BLaER1 treated with 17β-estradiol and CSF1 and Interleukin-3, amounts not matched to agents 10 nM and 100 nM (cell line): ENCODE measurements around the gene ZNF593OS.

ENCODE experiments used
- H3K27ac ChIP-seq, 11 experiments: shearing (Covaris generic); formaldehyde crosslinking; 2 replicates each; pipeline ENCODE4 v1.8.1; 2022
- H3K27me3 ChIP-seq, 11 experiments: shearing (Covaris generic); formaldehyde crosslinking; 2 replicates each; pipeline ENCODE4 v1.8.1; 2022
- H3K36me3 ChIP-seq, 11 experiments: shearing (Covaris generic); formaldehyde crosslinking; 2 replicates each; pipeline ENCODE4 v1.8.1; 2022
- H3K4me1 ChIP-seq, 10 experiments: shearing (Covaris generic); formaldehyde crosslinking; 2 replicates each; pipeline ENCODE4 v1.8.1; 2022
- H3K4me2 ChIP-seq, 11 experiments: shearing (Covaris generic); formaldehyde crosslinking; 2 replicates each; pipeline ENCODE4 v1.8.1; 2022
- H3K4me3 ChIP-seq, 10 experiments: shearing (Covaris generic); formaldehyde crosslinking; 2 replicates each; pipeline ENCODE4 v1.8.1; 2022
- H3K9ac ChIP-seq, 11 experiments: shearing (Covaris generic); formaldehyde crosslinking; 2 replicates each; pipeline ENCODE4 v1.8.1; 2022
- H3K9me3 ChIP-seq, 11 experiments: shearing (Covaris generic); formaldehyde crosslinking; replicated peaks in 1 of 11; 2 replicates each; pipeline ENCODE4 v1.8.1; 2022
- H4K20me1 ChIP-seq, 11 experiments: shearing (Covaris generic); formaldehyde crosslinking; 2 replicates each; pipeline ENCODE4 v1.8.1; 2022
- Cebpa-rat ChIP-seq, 11 experiments: shearing (Covaris generic); IDR thresholded peaks; 2 replicates each; pipeline ENCODE4 v1.8.1; 2022

Gene ZNF593OS

DNA sequence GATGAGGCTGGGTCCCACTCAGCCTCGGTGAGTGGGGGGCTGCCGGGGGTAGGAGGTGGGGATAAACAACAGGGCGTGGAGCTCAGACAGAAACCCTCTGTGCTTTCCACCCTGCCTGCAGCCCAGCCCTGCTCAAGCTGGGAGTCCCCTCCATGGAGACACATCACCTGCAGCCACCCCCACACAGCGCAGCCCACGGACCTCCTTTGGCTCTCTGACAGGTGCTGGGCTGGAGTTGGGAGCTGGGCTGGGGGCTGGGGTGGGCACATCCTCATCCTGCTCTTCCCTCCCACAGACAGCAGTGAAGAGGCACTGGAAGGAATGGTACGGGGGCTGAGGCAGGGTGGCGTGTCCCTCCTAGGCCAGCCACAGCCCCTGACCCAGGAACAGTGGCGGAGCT lies 16.8 kb upstream of the ZNF593OS start:
- no peak overlapping the region for H3K4me2 ChIP-seq
- H3K36me3 ChIP-seq: no peaks in the 10 kb centered on the region
- no peak overlapping the region for H3K4me3 ChIP-seq
- no peak for TF ChIP-seq Cebpa-rat (IDR thresholded peaks at IDR 0.05)
- H3K4me1 ChIP-seq: peaks cover 0 to 13% (median 11%) of the 10 kb centered on the region in 10 experiments; a peak in 13 of 20 replicates
- no peak overlapping the region for H3K9ac ChIP-seq
- H3K27ac ChIP-seq: no peak overlapping the region
- no peaks in the 10 kb centered on the region for H3K9me3 ChIP-seq
- H3K27me3 ChIP-seq: no peaks in the 10 kb centered on the region
- H4K20me1 ChIP-seq: no peaks in the 10 kb centered on the region; a peak in 1 of 22 replicates

DNA sequence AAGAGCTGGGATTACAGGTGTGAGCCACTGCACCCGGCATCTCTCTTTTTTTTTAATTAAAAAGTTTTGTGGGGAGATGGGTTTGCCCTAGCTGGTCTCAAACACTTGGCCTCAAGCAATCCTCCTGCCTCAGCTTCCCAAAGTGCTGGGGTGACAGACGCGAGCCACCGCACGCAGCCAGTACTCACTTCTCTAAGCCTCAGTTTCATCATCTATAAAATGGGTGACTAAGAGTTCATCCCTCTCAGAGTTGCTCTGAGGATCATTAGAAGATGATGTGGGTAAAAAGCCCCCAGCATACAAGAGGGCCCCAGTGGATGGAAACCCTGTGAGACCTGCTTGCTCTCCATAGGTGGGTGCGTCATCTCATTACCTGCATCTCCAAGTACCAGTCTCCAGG lies 16.2 kb upstream of the ZNF593OS start:
- Histone ChIP-seq H3K36me3 (no peaks in the 10 kb centered on the region), H3K4me1 (peaks cover 0 to 13% (median 11%) of the 10 kb centered on the region in 10 experiments; a peak in 13 of 20 replicates), H3K27ac (no peak overlapping the region), H3K4me3 (no peak overlapping the region), H4K20me1 (no peaks in the 10 kb centered on the region; a peak in 1 of 22 replicates), H3K9me3 (no peaks in the 10 kb centered on the region), H3K9ac (no peak overlapping the region), H3K27me3 (no peaks in the 10 kb centered on the region), H3K4me2 (no peak overlapping the region)
- no peak for TF ChIP-seq Cebpa-rat (IDR thresholded peaks at IDR 0.05)

DNA sequence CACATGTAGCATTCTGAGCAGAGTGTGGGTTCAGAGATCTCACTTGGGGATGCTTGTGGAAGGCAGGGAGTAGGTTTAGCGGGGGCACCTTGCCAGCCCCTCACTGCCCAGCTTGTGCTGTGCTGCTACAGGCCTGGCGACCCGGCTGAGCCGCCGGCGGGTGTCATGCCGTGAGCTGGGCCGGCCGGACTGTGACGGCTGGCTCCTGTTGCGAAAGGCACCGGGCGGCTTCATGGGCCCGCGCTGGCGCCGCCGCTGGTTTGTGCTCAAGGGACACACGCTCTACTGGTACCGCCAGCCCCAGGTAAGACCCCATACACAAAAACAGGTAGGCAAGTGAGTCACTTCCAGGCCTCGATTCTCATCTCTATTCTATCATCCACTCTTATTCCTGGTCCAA lies 13.3 kb upstream of the ZNF593OS start:
- no peak overlapping the region for H3K27ac ChIP-seq
- no peaks in the 10 kb centered on the region for H3K36me3 ChIP-seq
- no peak overlapping the region for H3K9ac ChIP-seq
- no peak overlapping the region for H3K4me2 ChIP-seq
- H3K27me3 ChIP-seq: no peaks in the 10 kb centered on the region
- no peak overlapping the region for H3K4me3 ChIP-seq
- no peaks in the 10 kb centered on the region; a peak in 1 of 22 replicates for H4K20me1 ChIP-seq
- H3K4me1 ChIP-seq: no peaks in the 10 kb centered on the region
- no peaks in the 10 kb centered on the region for H3K9me3 ChIP-seq
- TF ChIP-seq Cebpa-rat (IDR thresholded peaks at IDR 0.05): no peak

DNA sequence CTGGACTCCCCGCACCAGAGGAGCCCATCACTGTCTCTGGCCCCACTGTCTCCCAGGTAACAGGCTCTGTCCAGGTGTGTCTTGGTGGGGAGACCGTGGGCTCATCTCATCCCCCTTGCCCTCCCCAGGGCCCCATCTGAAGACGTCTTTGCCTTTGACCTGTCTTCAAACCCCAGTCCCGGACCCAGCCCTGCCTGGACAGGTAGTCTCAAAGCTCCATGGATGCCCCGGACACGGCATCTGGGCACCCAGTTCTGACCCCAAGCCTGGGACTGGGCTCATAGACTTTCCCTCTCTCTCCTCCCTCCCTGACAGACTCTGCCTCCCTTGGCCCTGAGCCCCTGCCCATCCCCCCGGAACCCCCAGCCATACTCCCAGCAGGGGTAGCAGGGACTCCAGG lies 12.5 kb upstream of the ZNF593OS start:
- Histone ChIP-seq H3K27ac (no peak overlapping the region), H3K9ac (no peak overlapping the region), H3K9me3 (no peaks in the 10 kb centered on the region), H3K4me3 (no peak overlapping the region), H3K4me2 (no peak overlapping the region), H3K36me3 (no peaks in the 10 kb centered on the region), H3K4me1 (no peaks in the 10 kb centered on the region), H3K27me3 (no peaks in the 10 kb centered on the region), H4K20me1 (no peaks in the 10 kb centered on the region; a peak in 1 of 22 replicates)
- no peak for TF ChIP-seq Cebpa-rat (IDR thresholded peaks at IDR 0.05)

DNA sequence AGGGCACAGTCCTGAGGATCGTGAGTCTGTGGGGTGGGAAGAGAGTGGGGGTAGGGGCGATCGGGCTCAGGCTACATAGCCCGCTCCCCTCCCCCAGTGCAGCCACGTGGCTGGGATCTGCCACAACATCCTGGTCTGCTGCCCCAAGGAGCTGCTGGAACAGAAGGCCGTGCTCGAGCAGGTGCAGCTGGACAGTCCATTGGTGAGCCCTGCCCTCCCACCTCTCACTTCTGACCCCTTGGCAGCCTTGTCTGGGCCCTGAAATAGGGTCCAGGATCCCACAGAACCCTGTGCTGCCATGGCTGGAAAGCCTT lies 10.7 kb upstream of the ZNF593OS start:
- no peak overlapping the region for H3K4me2 ChIP-seq
- no peak for TF ChIP-seq Cebpa-rat (IDR thresholded peaks at IDR 0.05)
- H3K4me1 ChIP-seq: no peaks in the 10 kb centered on the region
- no peaks in the 10 kb centered on the region for H3K9me3 ChIP-seq
- no peak overlapping the region for H3K4me3 ChIP-seq
- no peaks in the 10 kb centered on the region for H3K36me3 ChIP-seq
- no peaks in the 10 kb centered on the region for H4K20me1 ChIP-seq
- no peak overlapping the region for H3K9ac ChIP-seq
- no peak overlapping the region for H3K27ac ChIP-seq
- no peaks in the 10 kb centered on the region for H3K27me3 ChIP-seq

DNA sequence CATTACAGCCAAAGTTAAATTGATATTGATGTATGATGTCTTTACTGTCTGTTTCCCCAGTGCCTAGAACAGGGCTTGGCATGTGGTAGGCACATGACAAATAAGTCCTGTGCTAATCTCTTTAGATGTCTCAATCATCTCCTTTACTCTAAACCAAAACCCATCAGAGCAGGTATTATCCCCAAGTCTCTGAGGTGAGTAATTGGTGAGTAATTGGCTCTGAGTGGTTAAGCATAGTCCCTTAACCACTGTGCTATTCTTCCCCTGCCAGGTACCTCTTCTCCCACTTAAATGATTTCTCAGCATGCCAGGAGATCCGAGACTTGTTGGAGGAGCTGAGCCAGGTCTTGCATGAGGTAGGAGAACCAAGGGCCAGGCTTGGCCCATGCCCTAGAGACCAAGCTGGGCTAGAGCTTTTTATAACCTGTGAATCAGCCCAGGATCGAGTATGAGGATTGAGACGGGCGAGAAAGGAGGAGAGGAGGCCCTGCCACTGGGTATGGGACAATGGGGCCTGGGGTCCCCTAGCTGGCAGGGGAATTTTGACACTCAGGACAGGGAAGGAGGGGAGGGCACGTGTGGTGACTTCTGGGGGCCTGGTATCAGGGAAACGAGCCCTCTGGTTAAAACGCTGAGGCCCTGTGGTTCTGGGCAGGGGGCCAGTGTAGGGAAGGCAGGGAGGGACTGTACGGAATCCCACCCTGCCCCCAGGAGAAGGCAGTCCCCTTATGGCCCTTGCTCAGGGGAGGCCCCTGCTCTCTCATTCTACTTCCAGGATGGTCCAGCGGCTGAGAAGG lies 10.2 kb upstream of the ZNF593OS start:
- Histone ChIP-seq H3K9me3 (no peaks in the 10 kb centered on the region), H3K36me3 (no peaks in the 10 kb centered on the region), H4K20me1 (no peaks in the 10 kb centered on the region), H3K4me3 (no peak overlapping the region), H3K4me2 (no peak overlapping the region), H3K27me3 (no peaks in the 10 kb centered on the region), H3K4me1 (no peaks in the 10 kb centered on the region), H3K9ac (no peak overlapping the region), H3K27ac (no peak overlapping the region)
- TF ChIP-seq Cebpa-rat (IDR thresholded peaks at IDR 0.05): no peak

DNA sequence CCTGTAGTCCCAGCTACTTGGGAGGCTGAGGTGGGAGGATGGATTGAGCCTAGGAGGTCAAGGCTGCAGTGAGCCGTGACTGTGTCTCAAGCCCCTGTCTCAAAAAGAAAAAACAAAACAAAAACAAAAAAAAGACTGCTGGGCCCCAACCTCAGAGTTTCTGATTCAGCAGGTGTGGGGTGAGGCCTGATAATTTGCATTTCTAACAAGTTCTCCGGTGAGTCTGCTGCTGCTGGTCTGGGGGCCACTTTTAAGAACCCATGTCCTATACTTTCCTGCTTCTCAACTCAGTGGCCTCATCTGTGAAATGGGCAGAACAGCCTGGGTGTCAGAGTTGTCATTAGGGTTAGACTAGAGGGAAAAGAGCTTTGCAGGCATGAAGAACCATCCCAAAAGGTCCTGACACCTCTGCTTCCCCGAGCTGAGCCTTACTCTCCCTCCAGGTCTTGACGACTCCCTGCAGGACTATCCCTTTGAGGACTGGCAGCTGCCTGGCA lies 8.4 kb upstream of the ZNF593OS start:
- H3K9ac ChIP-seq: no peak overlapping the region; a peak in 1 of 22 replicates
- no peaks in the 10 kb centered on the region for H3K36me3 ChIP-seq
- H3K4me2 ChIP-seq: no peak overlapping the region
- no peaks in the 10 kb centered on the region for H3K4me1 ChIP-seq
- H3K4me3 ChIP-seq: no peak overlapping the region
- H4K20me1 ChIP-seq: no peaks in the 10 kb centered on the region
- no peak for TF ChIP-seq Cebpa-rat (IDR thresholded peaks at IDR 0.05)
- H3K9me3 ChIP-seq: no peaks in the 10 kb centered on the region
- H3K27ac ChIP-seq: no peak overlapping the region
- H3K27me3 ChIP-seq: no peaks in the 10 kb centered on the region

DNA sequence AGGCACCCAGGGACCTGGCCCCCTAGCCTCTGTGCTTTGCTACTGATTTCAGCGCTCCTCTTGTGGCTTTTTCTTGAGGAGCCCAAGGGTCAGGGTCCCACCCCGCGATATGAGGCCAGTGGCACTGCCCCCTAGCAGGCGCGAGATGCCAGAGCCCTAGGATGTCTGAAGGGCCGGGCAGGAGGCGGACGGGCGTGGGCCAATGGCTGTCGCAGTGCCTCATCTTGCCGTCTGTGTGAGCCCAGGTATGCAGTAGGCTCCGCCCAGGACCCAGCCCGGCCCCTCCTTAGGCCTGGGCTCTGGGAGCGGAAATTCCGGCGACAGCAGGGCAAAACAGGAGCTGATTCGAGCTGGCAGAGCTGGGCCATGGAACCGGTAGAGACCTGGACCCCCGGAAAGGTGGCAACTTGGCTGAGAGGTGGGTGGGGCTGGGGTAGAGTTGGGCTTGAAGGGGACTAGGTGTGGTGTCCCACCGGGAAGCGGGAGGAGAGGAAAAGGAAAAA lies 5.6 kb upstream of the ZNF593OS start, which contains the start of gene CNKSR1:
TSS of gene CNKSR1 (plus strand) at position 310 of the 503 bp plus-strand sequence. CDS start at position 367, 57 bp downstream.
- no peak within 1 kb of the TSS for H3K27ac ChIP-seq
- H3K4me1 ChIP-seq: no peaks in the 10 kb centered on the region
- H3K4me3 ChIP-seq: no peak within 1 kb of the TSS
- H3K36me3 ChIP-seq: peaks cover 0 to 7% (median 1%) of the 10 kb centered on the region in 11 experiments; a peak in 6 of 22 replicates
- H3K27me3 ChIP-seq: no peaks in the 10 kb centered on the region
- no peak within 1 kb of the TSS for H3K9ac ChIP-seq
- H3K4me2 ChIP-seq: no peak within 1 kb of the TSS
- peaks cover 0 to 1% (median 0%) of the 10 kb centered on the region in 11 experiments; a peak in 2 of 22 replicates for H4K20me1 ChIP-seq
- TF ChIP-seq Cebpa-rat (IDR thresholded peaks at IDR 0.05): no peak
- H3K9me3 ChIP-seq: no peaks in the 10 kb centered on the region

DNA sequence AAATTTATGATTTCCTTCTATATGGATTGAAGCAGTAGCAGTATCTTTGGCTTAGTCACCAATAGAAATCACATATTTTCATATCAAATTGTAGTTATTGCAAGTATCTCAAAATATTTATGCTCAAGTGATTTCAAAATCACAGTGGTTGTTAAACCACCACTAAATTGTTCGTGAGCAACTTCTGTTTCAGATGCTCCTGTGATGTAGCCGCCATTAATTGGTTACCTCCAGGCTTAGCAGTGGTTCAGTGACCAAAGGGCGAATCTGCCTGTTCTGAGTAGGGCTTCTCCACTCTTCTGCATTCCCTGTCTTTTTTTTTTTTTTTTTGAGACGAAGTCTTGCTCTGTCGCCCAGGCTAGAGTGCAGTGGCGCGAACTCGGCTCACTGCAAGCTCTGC lies 3.7 kb upstream of the ZNF593OS start:
- no peak for TF ChIP-seq Cebpa-rat (IDR thresholded peaks at IDR 0.05)
- Histone ChIP-seq H3K27me3 (no peaks in the 10 kb centered on the region), H3K4me2 (no peak overlapping the region), H3K27ac (no peak overlapping the region), H3K9ac (no peak overlapping the region), H4K20me1 (peaks cover 0 to 20% (median 4%) of the 10 kb centered on the region in 11 experiments; a peak in 9 of 22 replicates), H3K4me1 (peaks cover 14 to 19% (median 15%) of the 10 kb centered on the region in 10 experiments), H3K4me3 (no peak overlapping the region), H3K9me3 (no peaks in the 10 kb centered on the region), H3K36me3 (peaks cover 0 to 24% (median 15%) of the 10 kb centered on the region in 11 experiments; a peak in 17 of 22 replicates)
